T-helper 1 cell (primary cell): ENCODE data around the gene DMD.
"Not testable (repeated sequence)": the region's sequence is repeated elsewhere in the genome, so short reads cannot be mapped to it uniquely, and the experiment has no call there.

Source experiments
- DNase-seq, 5 donors: peaks; one replicate each; pipeline ENCODE4 v3.0.0-alpha.2; 2012 to 2020

DMD gene

GRCh38 chrX:33149580-33149979, 61.8 kb downstream of the DMD start:
- no peak for DNase-seq

- DNase-seq, result no peak
Measured at GRCh38 chrX:33149085-33149484, 62.3 kb downstream of the DMD start.

- DNase-seq, result no peak
Measured at GRCh38 chrX:33142331-33142730, 69.0 kb downstream of the DMD start.

- no peak for DNase-seq
Measured at GRCh38 chrX:33138677-33139249, 72.6 kb downstream of the DMD start.

GRCh38 chrX:33134164-33134563, 77.2 kb downstream of the DMD start:
- no peak for DNase-seq

GRCh38 chrX:33133320-33133719, 78.0 kb downstream of the DMD start:
- DNase-seq, result no peak

- DNase-seq, result no peak
Measured at GRCh38 chrX:33132569-33132968, 78.8 kb downstream of the DMD start.

- no peak for DNase-seq
Measured at GRCh38 chrX:33129607-33130006, 81.7 kb downstream of the DMD start.

- DNase-seq, result no peak
Measured at GRCh38 chrX:33128048-33128805, 83.1 kb downstream of the DMD start.

- no peak for DNase-seq
Measured at GRCh38 chrX:33126469-33126868, 84.9 kb downstream of the DMD start.

GRCh38 chrX:33109858-33110257, 101.5 kb downstream of the DMD start:
- no peak for DNase-seq

- no peak for DNase-seq
Measured at GRCh38 chrX:33106737-33107136, 104.6 kb downstream of the DMD start.

- no peak for DNase-seq
Measured at GRCh38 chrX:33095079-33095478, 116.3 kb downstream of the DMD start.

GRCh38 chrX:33087411-33087810, 123.9 kb downstream of the DMD start:
- no peak for DNase-seq

- DNase-seq, result no peak
Measured at GRCh38 chrX:33086886-33087285, 124.5 kb downstream of the DMD start.

GRCh38 chrX:33082371-33082770, 129.0 kb downstream of the DMD start:
- DNase-seq, result no peak

GRCh38 chrX:33078273-33078672, 133.1 kb downstream of the DMD start:
- DNase-seq, result no peak

GRCh38 chrX:33073660-33074059, 137.7 kb downstream of the DMD start:
- not testable (repeated sequence) for DNase-seq

GRCh38 chrX:33065415-33065814, 145.9 kb downstream of the DMD start:
- DNase-seq, result no peak

- no peak for DNase-seq
Measured at GRCh38 chrX:33062041-33062440, 149.3 kb downstream of the DMD start.

- no peak for DNase-seq
Measured at GRCh38 chrX:33053001-33053400, 158.3 kb downstream of the DMD start.

GRCh38 chrX:33045882-33046281, 165.5 kb downstream of the DMD start:
- DNase-seq, result no peak

- no peak for DNase-seq
Measured at GRCh38 chrX:33045245-33045644, 166.1 kb downstream of the DMD start.

GRCh38 chrX:33041141-33041540, 170.2 kb downstream of the DMD start:
- no peak for DNase-seq

- no peak for DNase-seq
Measured at GRCh38 chrX:33032700-33033099, 178.6 kb downstream of the DMD start.
